ENCODE measurements around the gene ZNF132.

DNA sequence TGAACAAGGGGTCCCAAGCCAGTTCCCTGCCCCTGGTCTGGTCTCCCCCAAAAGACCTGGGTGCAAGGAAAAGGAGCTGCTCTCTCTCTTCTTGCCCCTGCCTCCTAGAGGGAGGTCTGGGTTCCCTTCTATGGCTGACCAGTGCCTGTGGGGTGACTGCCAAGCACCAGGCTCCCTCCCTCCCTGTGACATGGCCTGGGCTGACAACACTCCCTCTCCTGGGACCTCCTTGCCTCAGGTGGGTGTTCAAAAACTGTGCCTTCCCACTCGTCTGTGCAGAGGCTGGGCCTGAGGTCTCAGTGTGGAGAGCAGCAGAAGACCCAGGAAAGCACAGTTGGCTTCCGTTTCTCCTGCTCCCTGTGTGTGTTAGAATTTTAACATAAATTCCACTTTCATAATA is 40.9 kb upstream of the ZNF132 start:
- TF ChIP-seq POLR2A (IDR thresholded peaks at IDR 0.05) = no peak
- TF ChIP-seq, protein P1, sequence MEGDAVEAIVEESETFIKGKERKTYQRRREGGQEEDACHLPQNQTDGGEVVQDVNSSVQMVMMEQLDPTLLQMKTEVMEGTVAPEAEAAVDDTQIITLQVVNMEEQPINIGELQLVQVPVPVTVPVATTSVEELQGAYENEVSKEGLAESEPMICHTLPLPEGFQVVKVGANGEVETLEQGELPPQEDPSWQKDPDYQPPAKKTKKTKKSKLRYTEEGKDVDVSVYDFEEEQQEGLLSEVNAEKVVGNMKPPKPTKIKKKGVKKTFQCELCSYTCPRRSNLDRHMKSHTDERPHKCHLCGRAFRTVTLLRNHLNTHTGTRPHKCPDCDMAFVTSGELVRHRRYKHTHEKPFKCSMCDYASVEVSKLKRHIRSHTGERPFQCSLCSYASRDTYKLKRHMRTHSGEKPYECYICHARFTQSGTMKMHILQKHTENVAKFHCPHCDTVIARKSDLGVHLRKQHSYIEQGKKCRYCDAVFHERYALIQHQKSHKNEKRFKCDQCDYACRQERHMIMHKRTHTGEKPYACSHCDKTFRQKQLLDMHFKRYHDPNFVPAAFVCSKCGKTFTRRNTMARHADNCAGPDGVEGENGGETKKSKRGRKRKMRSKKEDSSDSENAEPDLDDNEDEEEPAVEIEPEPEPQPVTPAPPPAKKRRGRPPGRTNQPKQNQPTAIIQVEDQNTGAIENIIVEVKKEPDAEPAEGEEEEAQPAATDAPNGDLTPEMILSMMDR (IDR thresholded peaks at IDR 0.05) = no peak

All from right lobe of liver (tissue), 4 donors.